Activated CD4-positive, alpha-beta T cell treated with anti-CD3 and anti-CD28 coated beads, Interleukin-2, amount 50 U/mL, for 4 hours (primary cell): ENCODE results near the gene PRKD2.
"Not testable (repeated sequence)": the region's sequence is repeated elsewhere in the genome, so short reads cannot be mapped to it uniquely, and the experiment has no call there.

ENCODE experiments used
- DNase-seq, 2 experiments: peaks; one replicate each; pipeline ENCODE4 v3.0.0-alpha.2; 2020

PRKD2 gene

GRCh38 chr19:46717034-46717715 lies at the start of gene PRKD2:
PRKD2 (minus strand) TSS chr19:46717114; CDS start chr19:46716370, 744 bp downstream.
- DNase-seq: peak; percentile 82 to 83

- no peak for DNase-seq
Measured at GRCh38 chr19:46764817-46765291, 47.9 kb upstream of the PRKD2 start.

- no peak for DNase-seq
Measured at GRCh38 chr19:46762245-46762890, 45.5 kb upstream of the PRKD2 start.

- no peak for DNase-seq
Measured at GRCh38 chr19:46761418-46761831, 44.5 kb upstream of the PRKD2 start.

- not testable (repeated sequence) for DNase-seq
Measured at GRCh38 chr19:46760897-46761296, 44.0 kb upstream of the PRKD2 start.

- DNase-seq: no peak
Measured at GRCh38 chr19:46760363-46760762, 43.4 kb upstream of the PRKD2 start.

- no peak for DNase-seq
Measured at GRCh38 chr19:46759817-46760333, 43.0 kb upstream of the PRKD2 start.

GRCh38 chr19:46759206-46759605 lies 42.3 kb upstream of the PRKD2 start:
- DNase-seq: no peak

GRCh38 chr19:46756544-46756888 lies 39.6 kb upstream of the PRKD2 start:
- DNase-seq: no peak

- no peak for DNase-seq
Measured at GRCh38 chr19:46755853-46756543, 39.1 kb upstream of the PRKD2 start.

GRCh38 chr19:46755077-46755852 lies 38.4 kb upstream of the PRKD2 start:
- DNase-seq: no peak

GRCh38 chr19:46753420-46754155 lies 36.7 kb upstream of the PRKD2 start:
- peak; percentile 67 to 70 for DNase-seq

- peak; percentile 77 to 79 for DNase-seq
Measured at GRCh38 chr19:46748325-46749109, 31.6 kb upstream of the PRKD2 start.

- DNase-seq: peak; percentile 41 to 43
Measured at GRCh38 chr19:46746281-46747057, 29.6 kb upstream of the PRKD2 start, which contains the start of gene STRN4. STRN4 (minus strand) TSS chr19:46746450; CDS start chr19:46746430, 20 bp downstream.

GRCh38 chr19:46745521-46746280 lies 28.8 kb upstream of the PRKD2 start, which contains the start of gene FKRP:
FKRP (plus strand) TSS chr19:46746057; CDS start chr19:46755451, 9,394 bp downstream.
- peak in 1 of 2 experiments; percentile 25 for DNase-seq

GRCh38 chr19:46745030-46745429 lies 28.1 kb upstream of the PRKD2 start:
- DNase-seq: no peak

- DNase-seq: no peak
Measured at GRCh38 chr19:46744005-46744691, 27.2 kb upstream of the PRKD2 start.

- no peak for DNase-seq
Measured at GRCh38 chr19:46742926-46743480, 26.1 kb upstream of the PRKD2 start.
